GM18870 (cell line): ENCODE data around the gene KPNA2.
A peak's percentile ranks its signal among the peaks of the same experiment; 100 is the strongest.
"Not testable (repeated sequence)": the region's sequence is repeated elsewhere in the genome, so short reads cannot be mapped to it uniquely, and the experiment has no call there.

Experiments
- ATAC-seq: cut with Tn5 transposase; IDR thresholded peaks from one replicate; pipeline ENCODE4 v1.9.1; 2021; ENCODE audit warnings: moderate library complexity; ENCODE audit not compliant: unreplicated experiment

Gene KPNA2

DNA sequence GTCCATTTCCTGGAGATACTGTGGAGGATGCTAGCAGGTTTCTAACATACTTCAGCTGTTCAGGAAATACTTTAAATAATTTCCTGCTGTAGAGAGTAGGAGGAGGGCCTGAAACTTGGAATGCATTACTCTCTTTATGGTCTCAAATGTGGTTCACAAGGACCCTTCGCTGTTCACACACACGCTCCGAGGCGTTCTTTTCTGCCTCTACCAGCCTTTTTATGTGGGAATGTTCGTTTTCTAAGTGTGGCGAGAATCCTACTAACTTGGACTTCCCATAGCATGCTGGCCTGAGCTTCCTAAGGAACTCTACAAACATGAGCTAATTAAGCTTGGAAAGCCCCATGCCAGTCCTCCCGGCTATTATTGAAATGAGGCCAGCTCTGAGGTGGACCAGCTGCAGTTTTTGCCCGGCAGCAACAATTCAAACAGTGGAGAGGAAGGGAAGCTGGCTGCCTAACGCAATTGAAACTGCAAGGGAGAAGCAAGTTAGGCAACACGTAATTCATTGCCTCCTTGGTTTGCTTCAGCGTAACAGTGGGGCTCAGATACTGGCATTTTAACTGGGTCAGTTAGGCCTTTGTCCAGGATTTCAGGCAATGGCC is 18.9 kb downstream of the KPNA2 start:
- no peak for ATAC-seq

- ATAC-seq = no peak
These were observed 22.0 kb downstream of the KPNA2 start for GRCh38 chr17:68057531-68057952.

DNA sequence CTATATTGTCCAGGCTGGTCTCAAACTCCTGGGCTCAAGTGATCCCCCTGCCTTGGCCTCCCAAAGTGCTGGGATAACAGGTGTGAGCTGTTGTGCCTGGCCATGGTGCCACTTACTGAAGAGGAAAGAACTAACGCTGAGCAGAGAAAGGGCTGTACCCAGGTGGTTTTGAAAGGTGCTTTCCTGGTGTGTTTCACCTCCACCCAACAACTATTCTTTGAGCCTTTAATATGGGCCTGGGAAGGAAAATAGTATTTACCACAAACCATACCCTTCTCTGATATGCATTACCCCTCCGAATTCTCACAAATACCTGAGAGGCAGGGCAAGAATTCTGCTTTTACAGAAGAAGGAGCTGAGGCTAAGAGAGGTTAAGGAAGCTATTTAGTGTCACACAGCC is 24.8 kb downstream of the KPNA2 start:
- no peak for ATAC-seq

- ATAC-seq = no peak
These were observed 26.2 kb downstream of the KPNA2 start for GRCh38 chr17:68061512-68062313.

GRCh38 chr17:68065366-68065765 is 29.8 kb downstream of the KPNA2 start:
- ATAC-seq = not testable (repeated sequence)

DNA sequence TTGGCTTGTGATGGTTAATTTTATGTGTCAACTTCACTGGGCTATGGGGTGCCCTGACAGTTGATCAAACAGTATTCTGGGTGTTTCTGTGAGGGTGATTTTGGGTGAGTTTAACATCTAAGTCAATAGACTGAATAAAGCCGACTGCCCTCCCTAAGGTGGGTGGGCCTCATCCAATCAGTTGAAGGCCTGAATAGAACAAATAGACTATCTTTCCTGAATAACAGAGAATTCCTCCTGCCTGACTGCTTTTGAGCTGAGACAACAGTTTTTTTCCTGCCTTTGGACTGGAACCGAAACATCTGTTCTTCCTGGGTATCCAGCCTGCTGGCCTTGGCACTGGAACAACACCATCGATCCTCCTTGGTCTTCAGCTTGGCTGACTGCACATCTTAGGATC is 33.0 kb downstream of the KPNA2 start:
- not testable (repeated sequence) for ATAC-seq

- not testable (repeated sequence) for ATAC-seq
These were observed 35.3 kb downstream of the KPNA2 start for GRCh38 chr17:68070582-68071444.

DNA sequence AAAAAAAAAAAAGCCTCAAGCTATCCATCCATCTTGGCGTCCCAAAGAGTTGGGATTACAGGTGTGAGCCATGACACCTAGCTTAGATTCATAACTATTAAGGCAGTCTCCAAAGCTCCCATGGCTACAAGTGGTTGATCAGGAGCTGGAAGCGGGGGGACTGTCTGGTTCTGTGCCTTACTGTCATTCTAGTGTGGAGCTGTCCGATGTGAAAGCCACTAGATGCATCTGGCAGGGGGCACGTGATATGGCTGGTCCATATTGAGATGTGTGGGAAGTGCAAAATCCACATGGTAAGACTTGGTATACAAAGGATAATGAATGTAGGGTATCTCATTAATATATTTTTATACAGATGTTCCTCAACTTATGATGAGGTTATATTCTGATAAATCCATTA is 38.7 kb downstream of the KPNA2 start:
- no peak for ATAC-seq

DNA sequence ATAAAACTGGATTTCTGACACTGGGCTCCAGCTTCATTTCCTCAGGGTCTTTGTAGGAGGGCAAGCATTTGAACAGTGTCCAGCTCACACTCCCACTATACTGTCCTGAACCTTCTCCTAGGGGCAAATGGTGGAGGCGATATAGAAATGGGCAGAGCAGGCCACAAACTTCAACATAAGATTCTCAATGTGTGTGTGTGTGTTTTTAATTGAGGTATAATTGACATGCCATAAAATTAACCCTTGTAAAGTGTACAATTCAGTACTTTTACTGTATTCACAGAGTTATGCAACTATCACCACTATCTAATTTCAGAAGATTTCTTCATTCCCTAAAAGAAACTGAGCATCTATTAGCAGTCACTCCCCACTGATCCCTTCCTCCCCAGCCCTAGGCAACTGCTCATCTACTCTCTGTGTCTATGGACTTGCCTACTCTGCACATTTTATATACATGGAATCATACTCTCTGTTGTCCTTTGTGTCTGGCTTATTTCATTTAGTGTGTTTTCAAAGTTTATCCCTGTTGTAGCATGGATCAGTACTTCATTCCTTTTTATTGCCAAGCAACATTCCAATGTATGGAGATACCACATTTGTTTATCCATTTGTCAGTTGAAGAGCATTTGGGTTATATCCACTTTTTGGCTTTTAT is 40.5 kb downstream of the KPNA2 start:
- not testable (repeated sequence) for ATAC-seq

DNA sequence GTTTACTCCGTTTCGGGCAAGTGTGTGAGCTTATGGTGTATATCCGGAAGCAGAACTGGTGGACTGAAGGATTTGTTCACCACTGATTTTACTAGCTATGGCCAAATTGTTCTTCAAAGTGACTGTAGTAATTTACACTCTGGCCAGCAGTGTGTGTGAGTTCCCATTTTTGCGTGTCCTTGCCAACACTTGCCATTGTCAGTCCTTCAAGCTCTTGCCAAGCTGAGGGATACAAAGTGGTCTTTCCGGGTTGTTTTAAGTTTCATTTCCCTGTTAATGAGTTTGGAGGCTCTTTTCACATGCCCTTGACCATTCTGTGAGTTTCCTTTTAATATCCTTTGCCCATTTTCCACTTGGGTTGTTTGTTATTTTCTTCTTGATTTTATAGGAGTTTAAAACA is 42.0 kb downstream of the KPNA2 start:
- not testable (repeated sequence) for ATAC-seq

- no peak for ATAC-seq
These were observed 45.0 kb downstream of the KPNA2 start for GRCh38 chr17:68080411-68081150.

DNA sequence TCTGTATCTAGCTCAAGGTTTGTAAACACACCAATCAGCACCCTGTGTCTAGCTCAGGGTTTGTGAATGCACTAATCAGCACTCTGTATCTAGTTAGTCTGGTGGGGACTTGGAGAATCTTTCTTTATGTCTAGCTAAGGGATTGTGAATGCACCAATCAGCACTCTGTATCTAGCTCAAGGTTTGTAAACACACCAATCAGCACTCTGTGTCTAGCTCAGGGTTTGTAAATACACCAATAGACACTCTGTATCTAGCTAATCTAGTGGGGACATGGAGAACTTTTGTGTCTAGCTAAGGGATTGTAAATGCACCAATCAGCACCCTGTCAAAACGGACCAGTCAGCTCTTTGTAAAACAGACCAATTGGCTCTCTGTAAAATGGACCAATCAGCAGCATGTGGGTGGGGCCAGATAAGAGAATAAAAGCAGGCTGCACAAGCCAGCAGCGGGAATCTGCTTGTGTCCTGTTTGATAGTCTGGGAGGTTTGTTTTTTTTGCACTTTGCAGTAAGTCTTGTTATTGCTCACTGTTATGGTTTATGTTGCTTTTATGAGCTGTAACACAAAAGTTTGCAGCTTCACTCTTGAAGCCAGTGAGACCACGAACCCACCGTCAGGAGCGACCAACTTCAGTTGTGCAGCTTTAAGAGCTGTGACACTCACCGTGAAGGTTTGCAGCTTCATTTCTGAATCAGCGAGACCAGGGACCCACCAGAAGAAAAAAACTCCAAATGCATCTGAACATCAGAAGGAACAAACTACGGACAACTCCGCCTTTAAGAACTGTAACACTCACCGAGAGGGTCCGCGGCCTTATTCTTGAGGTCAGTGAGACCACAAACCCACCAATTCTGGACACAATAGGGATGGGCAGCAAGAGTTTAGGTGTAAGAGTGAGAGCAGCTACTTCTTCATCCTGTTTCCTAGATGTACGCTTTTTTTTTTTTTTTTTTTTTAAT is 46.0 kb downstream of the KPNA2 start:
- not testable (repeated sequence) for ATAC-seq

- ATAC-seq = no peak
These were observed 50.3 kb downstream of the KPNA2 start for GRCh38 chr17:68085771-68086381.

GRCh38 chr17:68086666-68087065 is 51.1 kb downstream of the KPNA2 start:
- ATAC-seq = not testable (repeated sequence)

- ATAC-seq = peak; percentile 60
These were observed 51.6 kb downstream of the KPNA2 start for GRCh38 chr17:68087131-68087623.

GRCh38 chr17:68087851-68088250 is 52.3 kb downstream of the KPNA2 start:
- no peak for ATAC-seq

DNA sequence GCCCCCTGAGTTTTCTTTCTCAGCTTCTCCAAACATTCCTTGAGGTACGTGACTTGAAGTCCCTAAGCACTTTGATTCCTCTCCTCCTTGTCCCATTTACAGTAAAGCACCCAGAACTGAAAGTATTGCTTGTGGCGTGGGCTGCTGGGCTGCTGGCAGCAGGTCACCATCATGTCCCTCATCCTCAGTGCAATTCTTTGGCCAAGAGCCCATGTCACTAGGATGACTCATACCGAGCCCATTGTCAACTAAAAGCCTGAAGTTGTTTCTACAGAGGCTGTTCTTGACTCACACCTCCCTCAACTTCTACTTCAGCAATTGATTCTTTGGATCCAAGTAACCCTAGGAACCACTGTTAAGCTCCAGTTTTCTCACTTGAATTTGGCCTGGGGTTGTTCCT is 54.3 kb downstream of the KPNA2 start:
- ATAC-seq = no peak

DNA sequence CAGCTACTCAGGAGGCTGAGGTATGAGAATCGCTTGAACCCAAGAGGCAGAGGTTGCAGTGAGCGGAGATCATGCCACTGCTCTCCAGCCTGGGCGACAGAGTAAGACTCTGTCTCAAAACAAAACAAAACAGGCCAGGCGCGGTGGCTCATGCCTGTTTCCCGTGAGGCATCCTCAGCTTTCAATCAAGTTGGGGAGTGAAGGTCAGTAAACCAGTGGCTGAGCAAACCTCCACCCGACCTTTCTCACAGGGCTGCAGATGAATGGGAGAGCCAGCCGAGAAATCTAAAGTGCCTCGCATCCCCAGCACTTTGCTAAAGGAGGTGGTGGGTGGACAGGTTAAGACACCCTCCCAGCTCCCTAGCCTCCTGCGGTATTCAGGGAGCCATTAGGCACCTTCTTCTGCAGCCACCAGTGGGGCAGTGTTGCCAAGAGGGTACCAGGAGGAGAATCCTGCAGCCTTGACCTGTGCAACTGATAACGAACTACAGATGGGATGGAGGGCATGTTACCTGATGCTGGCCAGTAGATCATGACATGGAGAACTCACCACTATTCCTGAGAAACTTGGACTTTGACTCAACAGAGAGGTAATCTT is 59.0 kb downstream of the KPNA2 start:
- no peak for ATAC-seq
